Thyroid gland (tissue), 4 donors: ENCODE measurements around the gene GET4.

Source experiments
- POLR2A ChIP-seq, 2 donors: fragments of 450-650 bp; IDR thresholded peaks; one replicate each; pipeline ENCODE4 v1.6.1; 2017; ENCODE audit warnings: antibody characterized with exemption in 2 of 2, mild to moderate bottlenecking in 2 of 2, moderate library complexity in 1 of 2
- TF ChIP-seq, protein P1 (sequence below), 6 experiments: fragments of 200-600 bp in 3 of 6; fragments of 450-650 bp in 3 of 6; sonication (generic) in 3 of 6; IDR thresholded peaks; one replicate each; pipeline ENCODE4 v1.5.1; 2016 to 2019; ENCODE audit warnings: antibody characterized with exemption in 6 of 6, mild to moderate bottlenecking in 2 of 6, inconsistent platforms in 1 of 6, moderate library complexity in 1 of 6

DNA sequence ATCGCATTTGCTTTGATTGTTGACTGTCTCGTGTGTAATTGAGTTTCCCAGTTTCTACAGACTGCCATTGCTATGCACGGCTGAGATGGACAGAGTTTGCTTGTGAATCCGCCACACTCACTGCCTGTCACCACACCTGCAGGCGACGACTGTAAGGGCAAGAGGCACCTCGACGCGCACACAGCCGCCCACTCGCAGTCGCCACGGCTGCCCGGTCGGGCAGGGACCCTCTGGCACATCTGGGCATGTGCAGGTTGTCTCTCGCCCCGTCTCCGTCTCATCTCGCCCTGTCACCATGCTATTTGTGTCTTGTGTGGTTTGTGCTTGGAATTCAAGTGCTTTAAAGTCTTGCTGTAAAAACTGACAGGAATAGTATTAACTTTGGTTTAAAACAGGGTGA is 26.6 kb upstream of the GET4 start:
- TF ChIP-seq, protein P1, sequence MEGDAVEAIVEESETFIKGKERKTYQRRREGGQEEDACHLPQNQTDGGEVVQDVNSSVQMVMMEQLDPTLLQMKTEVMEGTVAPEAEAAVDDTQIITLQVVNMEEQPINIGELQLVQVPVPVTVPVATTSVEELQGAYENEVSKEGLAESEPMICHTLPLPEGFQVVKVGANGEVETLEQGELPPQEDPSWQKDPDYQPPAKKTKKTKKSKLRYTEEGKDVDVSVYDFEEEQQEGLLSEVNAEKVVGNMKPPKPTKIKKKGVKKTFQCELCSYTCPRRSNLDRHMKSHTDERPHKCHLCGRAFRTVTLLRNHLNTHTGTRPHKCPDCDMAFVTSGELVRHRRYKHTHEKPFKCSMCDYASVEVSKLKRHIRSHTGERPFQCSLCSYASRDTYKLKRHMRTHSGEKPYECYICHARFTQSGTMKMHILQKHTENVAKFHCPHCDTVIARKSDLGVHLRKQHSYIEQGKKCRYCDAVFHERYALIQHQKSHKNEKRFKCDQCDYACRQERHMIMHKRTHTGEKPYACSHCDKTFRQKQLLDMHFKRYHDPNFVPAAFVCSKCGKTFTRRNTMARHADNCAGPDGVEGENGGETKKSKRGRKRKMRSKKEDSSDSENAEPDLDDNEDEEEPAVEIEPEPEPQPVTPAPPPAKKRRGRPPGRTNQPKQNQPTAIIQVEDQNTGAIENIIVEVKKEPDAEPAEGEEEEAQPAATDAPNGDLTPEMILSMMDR (IDR thresholded peaks at IDR 0.05) = no peak
- no peak for TF ChIP-seq POLR2A (IDR thresholded peaks at IDR 0.05)
